Choroid plexus epithelial cell (primary cell): ENCODE data around the gene MVB12B.

ENCODE experiments used
- DNase-seq: peaks from one replicate; pipeline ENCODE4 v3.0.0-alpha.2; 2010; ENCODE audit warnings: low read depth
- H3K4me3 ChIP-seq: 2 replicates; pipeline ENCODE4 v1.5.1; 2011; ENCODE audit warnings: low read depth, mild to moderate bottlenecking, control low read depth, low read length, moderate library complexity
- TF ChIP-seq, protein P1 (sequence below): conservative IDR thresholded peaks from 2 replicates; pipeline ENCODE4 v1.5.1; 2011; ENCODE audit warnings: low read depth, mild to moderate bottlenecking, control low read depth, inconsistent platforms, low read length, moderate library complexity

Gene MVB12B

DNA sequence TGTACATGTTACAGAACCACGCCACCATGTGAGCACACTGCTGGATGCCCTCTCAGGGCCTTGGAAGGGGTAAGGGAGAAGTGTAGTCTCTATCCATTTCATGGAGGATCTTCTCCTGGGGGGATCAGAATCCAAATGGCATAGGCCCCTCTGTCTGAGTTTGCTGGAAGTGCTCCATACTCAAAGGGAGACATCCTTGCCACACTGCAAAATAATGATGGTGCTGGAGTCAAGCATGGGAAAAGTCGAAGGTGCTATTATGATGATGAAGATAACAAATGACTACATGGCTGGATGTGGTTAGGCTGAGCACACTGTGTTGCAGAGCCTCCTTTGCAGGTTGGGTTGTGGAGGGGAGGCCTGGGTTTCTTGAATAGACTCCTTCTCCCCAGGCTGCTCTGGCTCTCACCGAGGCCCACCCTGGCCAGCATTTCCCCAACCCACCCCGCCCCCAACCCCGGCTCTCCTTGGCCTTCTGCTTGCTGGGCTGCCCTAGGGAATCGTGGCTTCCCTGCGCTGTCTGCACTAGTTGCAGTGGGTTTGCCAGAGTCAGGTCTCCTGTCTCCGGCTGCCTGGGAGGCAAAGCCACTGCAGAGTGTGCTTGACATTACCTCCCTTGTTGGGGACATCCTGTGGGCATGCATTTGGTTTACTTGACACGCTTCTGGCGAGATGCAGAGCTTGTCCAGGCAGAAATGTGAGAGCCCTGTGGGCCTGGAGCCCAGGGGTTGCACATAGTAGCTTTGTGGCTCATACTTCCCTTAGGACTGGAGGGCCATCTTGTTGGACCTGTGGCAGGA lies 3.0 kb downstream of the MVB12B start:
- no peak overlapping the region for H3K4me3 ChIP-seq
- TF ChIP-seq, protein P1, sequence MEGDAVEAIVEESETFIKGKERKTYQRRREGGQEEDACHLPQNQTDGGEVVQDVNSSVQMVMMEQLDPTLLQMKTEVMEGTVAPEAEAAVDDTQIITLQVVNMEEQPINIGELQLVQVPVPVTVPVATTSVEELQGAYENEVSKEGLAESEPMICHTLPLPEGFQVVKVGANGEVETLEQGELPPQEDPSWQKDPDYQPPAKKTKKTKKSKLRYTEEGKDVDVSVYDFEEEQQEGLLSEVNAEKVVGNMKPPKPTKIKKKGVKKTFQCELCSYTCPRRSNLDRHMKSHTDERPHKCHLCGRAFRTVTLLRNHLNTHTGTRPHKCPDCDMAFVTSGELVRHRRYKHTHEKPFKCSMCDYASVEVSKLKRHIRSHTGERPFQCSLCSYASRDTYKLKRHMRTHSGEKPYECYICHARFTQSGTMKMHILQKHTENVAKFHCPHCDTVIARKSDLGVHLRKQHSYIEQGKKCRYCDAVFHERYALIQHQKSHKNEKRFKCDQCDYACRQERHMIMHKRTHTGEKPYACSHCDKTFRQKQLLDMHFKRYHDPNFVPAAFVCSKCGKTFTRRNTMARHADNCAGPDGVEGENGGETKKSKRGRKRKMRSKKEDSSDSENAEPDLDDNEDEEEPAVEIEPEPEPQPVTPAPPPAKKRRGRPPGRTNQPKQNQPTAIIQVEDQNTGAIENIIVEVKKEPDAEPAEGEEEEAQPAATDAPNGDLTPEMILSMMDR = no peak
- DNase-seq = no peak

DNA sequence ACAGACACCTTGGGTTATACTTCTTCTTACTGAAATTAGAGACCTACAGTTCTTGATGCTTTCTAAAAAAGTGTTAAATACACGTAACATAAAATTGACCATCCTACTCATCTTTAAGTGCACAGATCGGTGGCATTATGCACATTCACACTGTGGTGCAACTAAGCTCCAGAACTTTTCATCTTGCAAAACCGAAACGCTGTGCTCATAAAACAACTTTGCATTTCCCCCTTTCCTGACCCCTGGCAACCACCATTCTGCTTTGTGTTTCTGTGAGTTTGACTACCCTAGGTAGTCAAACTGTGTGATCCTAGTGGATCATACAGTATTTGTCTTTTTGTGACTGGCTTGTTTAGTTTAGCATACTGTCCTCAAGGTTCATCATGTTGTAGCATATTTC lies 3.9 kb downstream of the MVB12B start:
- DNase-seq = no peak
- H3K4me3 ChIP-seq = no peak overlapping the region
- TF ChIP-seq, protein P1 = no peak

DNA sequence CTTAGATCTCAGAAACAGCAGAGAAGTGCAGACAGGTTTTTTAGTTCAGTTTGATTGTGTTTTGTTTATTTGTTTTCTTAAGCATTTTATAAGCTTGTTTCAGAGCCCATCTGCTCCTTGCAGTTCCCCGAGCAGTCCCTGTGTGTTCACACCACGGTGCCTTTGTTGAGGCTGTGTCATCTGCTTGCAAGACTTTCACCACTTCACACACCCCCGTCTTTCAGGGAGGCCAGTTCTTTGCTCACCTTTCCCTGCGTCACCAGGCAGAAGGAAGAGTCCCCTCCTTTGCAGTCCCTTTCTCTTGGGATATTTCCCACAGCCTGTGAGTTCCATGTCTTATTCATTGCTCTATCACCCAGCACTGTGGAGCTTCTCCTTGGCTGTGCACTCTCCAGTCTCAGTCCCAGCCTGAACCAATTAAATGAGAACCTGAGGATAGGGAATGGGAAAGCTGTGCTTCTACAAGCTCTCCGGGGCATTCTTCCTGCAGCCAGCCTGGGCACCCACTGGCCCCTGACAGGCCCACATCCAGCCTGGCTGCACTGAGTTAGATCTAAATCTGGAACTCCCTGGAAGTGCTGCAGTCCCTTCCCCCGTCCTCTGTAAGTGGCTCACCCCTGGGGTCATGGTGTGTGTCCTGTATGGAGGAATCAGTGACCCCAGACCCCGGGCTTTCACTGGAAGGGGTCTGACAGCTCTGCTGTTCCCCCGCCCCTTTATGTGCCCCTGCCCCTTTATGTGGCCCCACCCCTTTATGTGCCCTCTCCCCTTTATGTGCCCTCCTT lies 5.5 kb downstream of the MVB12B start:
- H3K4me3 ChIP-seq = no peak overlapping the region
- TF ChIP-seq, protein P1 = no peak
- DNase-seq = no peak

DNA sequence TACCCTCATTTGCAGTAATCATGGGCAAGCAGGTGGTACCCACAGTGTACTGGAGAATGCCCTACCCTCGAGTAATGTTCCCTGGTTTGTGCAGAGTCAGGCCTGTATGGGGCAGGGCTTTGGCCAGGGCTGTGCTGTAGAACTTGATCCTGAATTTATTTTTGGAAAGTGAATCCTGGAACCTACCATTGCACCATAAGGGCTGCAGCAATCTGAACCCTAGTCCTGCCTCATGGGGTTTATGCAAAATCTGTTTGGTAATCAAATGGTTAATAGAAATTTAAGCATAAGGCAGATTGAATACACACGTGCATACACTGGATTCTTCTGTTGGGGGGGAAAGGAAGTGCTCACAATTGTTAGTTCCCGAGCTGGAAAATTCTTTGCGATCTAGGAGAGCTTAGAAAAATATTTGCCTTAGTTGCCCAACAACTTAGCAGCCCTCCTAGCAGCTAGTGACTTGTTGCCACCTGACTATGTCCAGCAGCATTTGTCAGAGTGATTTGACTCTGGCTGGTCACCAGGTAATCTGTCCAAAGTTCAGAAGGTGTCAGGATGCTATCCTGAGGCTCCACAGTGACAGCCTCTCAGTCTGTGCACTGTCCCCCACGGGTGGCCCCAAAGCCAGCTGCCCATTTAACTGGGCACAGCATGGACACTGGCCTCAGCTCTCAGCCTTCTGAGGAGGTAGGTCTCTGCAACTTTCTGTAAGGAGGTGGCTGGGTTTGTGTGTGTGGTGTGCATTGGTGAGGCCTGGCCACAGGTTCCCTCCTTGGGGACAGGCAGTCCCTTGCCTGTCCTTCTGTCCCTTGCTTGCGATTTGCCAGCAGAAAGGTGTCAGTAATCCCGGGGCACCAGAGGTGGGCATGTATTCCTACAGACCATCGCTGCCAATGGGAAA lies 8.3 kb downstream of the MVB12B start:
- DNase-seq = peak; percentile 59
- no peak overlapping the region for H3K4me3 ChIP-seq
- TF ChIP-seq, protein P1 = no peak

DNA sequence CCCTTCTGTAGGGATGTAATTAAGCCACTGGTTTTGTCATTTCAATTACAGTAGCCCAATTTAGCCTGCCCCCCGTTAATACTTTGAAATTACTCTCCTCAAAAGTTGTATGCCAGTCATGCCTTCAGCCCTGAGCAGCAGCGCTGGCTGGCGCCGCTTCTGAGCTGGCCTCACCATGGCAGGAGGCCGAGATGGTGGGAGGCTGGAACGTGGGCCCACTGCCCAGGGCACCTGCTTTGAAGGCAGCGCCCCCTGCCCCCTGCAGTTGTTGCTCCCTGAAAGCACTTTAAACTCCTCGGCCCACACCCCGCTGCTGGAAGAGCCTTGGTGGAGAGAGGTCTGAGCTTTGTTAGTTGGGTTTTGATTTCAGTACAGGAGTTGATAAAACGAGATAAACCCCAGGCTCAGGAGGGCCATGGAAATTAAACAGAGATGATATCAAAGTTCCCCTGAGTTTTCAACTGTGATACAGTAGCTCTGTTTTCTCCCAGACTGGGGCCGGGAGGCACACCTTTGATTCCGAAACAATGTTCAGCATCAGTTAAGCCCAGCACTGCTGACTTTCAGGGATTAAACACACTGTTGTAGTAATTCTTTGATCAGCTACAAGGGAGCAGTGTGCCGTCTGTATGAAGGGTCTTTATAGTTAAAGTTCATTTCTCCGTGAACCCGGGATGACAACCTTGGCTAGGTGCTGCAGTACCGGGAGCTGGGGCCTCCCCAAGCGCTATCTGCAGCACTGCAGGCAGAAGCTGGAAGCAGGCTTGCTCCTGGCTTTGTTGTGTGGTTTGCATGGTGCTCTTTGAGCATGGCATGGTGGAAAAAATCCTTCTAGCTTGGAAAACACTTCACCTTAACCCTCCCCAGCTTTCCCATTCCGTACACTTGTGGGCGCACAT lies 9.5 kb downstream of the MVB12B start:
- no peak for DNase-seq
- H3K4me3 ChIP-seq = no peak overlapping the region
- TF ChIP-seq, protein P1 = no peak
